Cardiac fibroblast (primary cell): ENCODE data around the gene KDM6A.
"Not testable (repeated sequence)": the region's sequence is repeated elsewhere in the genome, so short reads cannot be mapped to it uniquely, and the experiment has no call there.

Experiments used
- DNase-seq, 2 donors: peaks; one replicate each; pipeline versions ENCODE4 v3.0.0 to v3.0.0-alpha.2; 2010; ENCODE audit warnings: low read depth in 2 of 2
- H3K4me3 ChIP-seq, 2 donors: replicated peaks in 1 of 2; 1 replicate in 1 of 2; 2 replicates in 1 of 2; pipeline ENCODE4 v1.5.1; 2011; ENCODE audit warnings: low read depth in 2 of 2, low read length in 2 of 2, mild to moderate bottlenecking in 2 of 2, moderate library complexity in 1 of 2
- CTCF ChIP-seq: IDR thresholded peaks from one replicate; pipeline ENCODE4 v1.5.1; 2011; ENCODE audit warnings: low read depth, mild to moderate bottlenecking, low read length, inconsistent platforms

KDM6A gene

GRCh38 chrX:44872821-44873414, at the start of gene KDM6A:
Gene KDM6A, plus strand, starts transcription at chrX:44873188. Its CDS starts 364 bp downstream, at chrX:44873552.
- TF ChIP-seq CTCF = no peak
- peak within 1 kb of the TSS; percentile 66 for H3K4me3 ChIP-seq
- peak; percentile 94 to 97 for DNase-seq

GRCh38 chrX:44823193-44823592, 49.8 kb upstream of the KDM6A start:
- H3K4me3 ChIP-seq, DNase-seq: not testable (repeated sequence)

GRCh38 chrX:44828008-44828605, 44.9 kb upstream of the KDM6A start:
- TF ChIP-seq CTCF = no peak
- no peak overlapping the region for H3K4me3 ChIP-seq
- peak; percentile 58 to 77 for DNase-seq

- no peak for DNase-seq
- no peak for TF ChIP-seq CTCF
- H3K4me3 ChIP-seq = no peak overlapping the region
Observed at GRCh38 chrX:44829832-44830231, 43.2 kb upstream of the KDM6A start.

GRCh38 chrX:44842550-44843317, 30.3 kb upstream of the KDM6A start:
- DNase-seq = no peak
- H3K4me3 ChIP-seq = no peak overlapping the region
- no peak for TF ChIP-seq CTCF

- TF ChIP-seq CTCF = no peak
- DNase-seq = no peak
- H3K4me3 ChIP-seq = no peak overlapping the region
Observed at GRCh38 chrX:44843318-44843702, 29.7 kb upstream of the KDM6A start.

GRCh38 chrX:44843753-44844152, 29.2 kb upstream of the KDM6A start, which contains the start of gene DUSP21:
Gene DUSP21, plus strand, starts transcription at chrX:44844021. Its CDS starts 112 bp downstream, at chrX:44844133.
- H3K4me3 ChIP-seq = no peak within 1 kb of the TSS
- DNase-seq = no peak
- TF ChIP-seq CTCF = no peak
